B cell (primary cell): ENCODE data around the gene MGME1. TPM values are rescaled to one million over a fixed set of nuclear protein-coding genes. Genes with fewer than 3 reads are reported as not detected.

Source experiments
- ATAC-seq: fragments of 200-7000 bp; cut with Tn5 transposase; one replicate; pipeline ENCODE4 v1.10.0; 2021; ENCODE audit warnings: low read depth, mild to moderate bottlenecking, moderate number of reproducible peaks, moderate library complexity
- CTCF ChIA-PET: fragments of 350-600 bp; sonication (Branson Sonifier 250); formaldehyde crosslinking; loops from one replicate; lab custom pipeline; 2021; ENCODE audit warnings: antibody characterized with exemption, inconsistent platforms; lab: Charles Lee
- POLR2A ChIA-PET: fragments of 350-600 bp; sonication (Branson Sonifier 250); formaldehyde crosslinking; loops from one replicate; lab custom pipeline; 2021; ENCODE audit warnings: antibody characterized with exemption; lab: Charles Lee
- DNase-seq: peaks from one replicate; pipeline ENCODE4 v3.0.0; 2013
- H2AFZ ChIP-seq: 2 replicates; pipeline ENCODE4 v1.6.1; 2012; ENCODE audit warnings: mild to moderate bottlenecking, low read depth, low read length; ENCODE audit not compliant: insufficient read depth, poor library complexity, severe bottlenecking
- H3K27ac ChIP-seq, 2 donors: 1 replicate in 1 of 2; 2 replicates in 1 of 2; pipeline ENCODE4 v1.5.1; 2012 to 2013; ENCODE audit warnings: low read length in 2 of 2, mild to moderate bottlenecking in 2 of 2, moderate library complexity in 1 of 2
- H3K27me3 ChIP-seq, 4 experiments: fragments of 200-600 bp in 1 of 4; sonication (generic) in 1 of 4; replicated peaks in 1 of 4; 1 replicate in 2 of 4; 2 replicates in 2 of 4; pipeline versions ENCODE4 v1.6.1 to v1.7.0; 2013 to 2016; ENCODE audit warnings: low read length in 3 of 4, mild to moderate bottlenecking in 2 of 4, mixed read lengths in 1 of 4, moderate library complexity in 1 of 4; ENCODE audit not compliant: insufficient read depth in 4 of 4, control insufficient read depth in 3 of 4; ENCODE audit errors: control extremely low read depth in 1 of 4
- H3K36me3 ChIP-seq, 2 experiments: replicated peaks in 1 of 2; 1 replicate in 1 of 2; 2 replicates in 1 of 2; pipeline versions ENCODE4 v1.6.1 to v1.7.1; 2013; ENCODE audit warnings: low read length in 1 of 2; ENCODE audit not compliant: insufficient read depth in 2 of 2, control insufficient read depth in 1 of 2; ENCODE audit errors: control extremely low read depth in 1 of 2, extremely low read depth in 1 of 2
- H3K4me1 ChIP-seq, 2 donors: fragments of 200-600 bp in 1 of 2; sonication (generic) in 1 of 2; 1 replicate in 1 of 2; 2 replicates in 1 of 2; pipeline versions ENCODE4 v1.5.1 to v1.6.1; 2013 to 2017; ENCODE audit warnings: low read length in 2 of 2; ENCODE audit not compliant: control insufficient read depth in 2 of 2, insufficient read depth in 2 of 2
- H3K4me2 ChIP-seq: replicated peaks from 2 replicates; pipeline ENCODE3; 2012; ENCODE audit warnings: mild to moderate bottlenecking, low read depth, low read length; ENCODE audit not compliant: poor library complexity, severe bottlenecking
- H3K4me3 ChIP-seq, 5 experiments: fragments of 200-600 bp in 1 of 5; sonication (generic) in 1 of 5; 1 replicate in 3 of 5; 2 replicates in 2 of 5; pipeline versions ENCODE4 v1.5.1 to v1.7.0; 2011 to 2016; ENCODE audit warnings: low read length in 4 of 5, mild to moderate bottlenecking in 4 of 5, low read depth in 2 of 5, control low read depth in 1 of 5, moderate library complexity in 1 of 5; ENCODE audit not compliant: insufficient read depth in 1 of 5; ENCODE audit errors: control extremely low read depth in 1 of 5, extremely low read depth in 1 of 5
- H3K79me2 ChIP-seq: fragments of 200-600 bp; sonication (generic); one replicate; pipeline ENCODE4 v1.6.0; 2016; ENCODE audit warnings: low read length; ENCODE audit not compliant: control insufficient read depth, insufficient read depth
- H3K9ac ChIP-seq: fragments of 200-600 bp; sonication (generic); 2 replicates; pipeline ENCODE4 v1.6.1; 2017; ENCODE audit warnings: mild to moderate bottlenecking, low read length, moderate library complexity
- H3K9me3 ChIP-seq, 3 donors: one replicate each; pipeline versions ENCODE4 v1.6.1 to v1.7.1; 2013; ENCODE audit warnings: low read length in 2 of 3; ENCODE audit not compliant: control insufficient read depth in 2 of 3, insufficient read depth in 1 of 3; ENCODE audit errors: control extremely low read depth in 1 of 3
- H4K20me1 ChIP-seq: 2 replicates; pipeline ENCODE4 v1.6.0; 2012; ENCODE audit warnings: mild to moderate bottlenecking, low read length; ENCODE audit not compliant: insufficient read depth, control insufficient read depth, poor library complexity, severe bottlenecking
- H3K27ac Mint-ChIP-seq: one replicate; pipeline ENCODE4 v1.8.0; 2021; ENCODE audit warnings: mixed read lengths
- H3K27me3 Mint-ChIP-seq: one replicate; pipeline ENCODE4 v1.8.0; 2021; ENCODE audit warnings: mixed read lengths
- H3K4me1 Mint-ChIP-seq: one replicate; pipeline ENCODE4 v1.8.0; 2021; ENCODE audit warnings: mixed read lengths
- H3K4me3 Mint-ChIP-seq: one replicate; pipeline ENCODE4 v1.8.0; 2021; ENCODE audit warnings: mixed read lengths
- H3K9me3 Mint-ChIP-seq: one replicate; pipeline ENCODE4 v1.8.0; 2022; ENCODE audit warnings: mixed read lengths; ENCODE audit not compliant: insufficient read depth
- CTCF ChIP-seq: fragments of 200-600 bp; IDR thresholded peaks from one replicate; pipeline ENCODE4 v1.8.0; 2022; ENCODE audit warnings: antibody characterized with exemption, mild to moderate bottlenecking
- EZH2 ChIP-seq: IDR thresholded peaks from 2 replicates; pipeline ENCODE4 v1.6.1; 2012; ENCODE audit warnings: borderline replicate concordance, low read depth, mild to moderate bottlenecking, moderate library complexity, low read length; ENCODE audit not compliant: insufficient read depth, poor library complexity, severe bottlenecking
- WGBS: methylation state at CpG from one replicate; pipeline ENCODE4 v1.1.5; 2013; ENCODE audit warnings: missing lambda C conversion rate; ENCODE audit not compliant: insufficient coverage; 5-methylcytosine and 5-hydroxymethylcytosine counted together
- intact Hi-C: fragments of 100-400 bp; cut with micrococcal nuclease; formaldehyde crosslinking; loops from one replicate; pipeline ENCODE4 v1.10.0; 2022
- polyA plus RNA-seq: library from polyadenylated mRNA; depleted of rRNA; stranded (reverse); fragments of >200 nt; gene quantifications from 2 replicates; pipeline ENCODE4 v1.2.3, GENCODE V29; 2012
- total RNA-seq, 2 donors: library from RNA; stranded (reverse); fragments of 120-200 nt in 1 of 2; gene quantifications; 1 replicate in 1 of 2; 2 replicates in 1 of 2; pipeline versions ENCODE4 v1.2.3 to v1.2.4, GENCODE V29; 2013 to 2022

Gene MGME1
- total and polyA plus RNA-seq, 2 donors (not counting 1 experiment from before 2014, with no cell fraction given): 29.8 to 33.2 TPM

- Histone ChIP-seq H4K20me1 (peaks cover 16% of the 10 kb centered on the region), H2AFZ (no peak overlapping the region), H3K9ac (peak overlapping the region; percentile 41), H3K4me3 (peak overlapping the region in 2 of 5 experiments; percentile 11 to 16), H3K27me3 (no peaks in the 10 kb centered on the region), H3K4me1 (peaks cover 76 to 82% of the 10 kb centered on the region in 2 donors), H3K4me2 (peak overlapping the region; percentile 60), H3K9me3 (peaks cover 0 to 11% (median 0%) of the 10 kb centered on the region in 3 donors), H3K79me2 (peaks cover 100% of the 10 kb centered on the region), H3K27ac (peak overlapping the region; percentile 42 to 76), H3K36me3 (peaks cover 0 to 50% of the 10 kb centered on the region in 2 experiments)
- TF ChIP-seq CTCF (no peak), EZH2 (no peak)
- peaks cover 81% of the 10 kb centered on the region for H3K4me1 Mint-ChIP-seq
- ATAC-seq (peak; percentile 61), DNase-seq (peak; percentile 45)
- H3K9me3 Mint-ChIP-seq: no peaks in the 10 kb centered on the region
- no peaks in the 10 kb centered on the region for H3K27me3 Mint-ChIP-seq
- intact Hi-C loops: loop anchor here (5.0 kb wide), 1 partner anchor 41 kb away; no protein-coding TSS in a partner anchor
- POLR2A ChIA-PET: interaction anchor here (0.7 to 1.7 kb wide), 3 partner anchors 9 to 551 kb away, joined by 5 to 6 read pairs (median 5); partner anchors contain the start of genes DSTN and SEC23B
- CTCF ChIA-PET: interaction anchor here (0.6 to 6.0 kb wide), 8 partner anchors 9 to 1747 kb away, joined by 3 to 46 read pairs (median 4); partner anchors contain the start of genes MGME1, RRBP1 and SNX5
- 9% methylated on average over 7 of the region's 8 CpGs for WGBS
- H3K4me3 Mint-ChIP-seq: peak overlapping the region; percentile 44
- H3K27ac Mint-ChIP-seq: peak overlapping the region; percentile 78
These were observed 12.6 kb upstream of the MGME1 start for GRCh38 chr20:17956099-17956685.
